Sigmoid colon (tissue), 7 donors: ENCODE results near the gene BPTF. TPM values are rescaled to one million over a fixed set of nuclear protein-coding genes. Genes with fewer than 3 reads are reported as not detected.
"Not testable (repeated sequence)": the region's sequence is repeated elsewhere in the genome, so short reads cannot be mapped to it uniquely, and the experiment has no call there.

Experiments
- DNase-seq: peaks from one replicate; pipeline ENCODE4 v3.0.0-alpha.2; 2019
- H3K27ac ChIP-seq, 4 donors: fragments of 200-600 bp; sonication (generic); one replicate each; pipeline ENCODE4 v1.5.1; 2016 to 2019; ENCODE audit warnings: mild to moderate bottlenecking in 1 of 4
- H3K27me3 ChIP-seq, 3 donors: fragments of 200-600 bp; sonication (generic); one replicate each; pipeline ENCODE4 v1.5.1; 2019; ENCODE audit warnings: mild to moderate bottlenecking in 1 of 3
- H3K36me3 ChIP-seq, 4 donors: fragments of 200-600 bp; sonication (generic); one replicate each; pipeline ENCODE4 v1.5.1; 2016 to 2019
- H3K4me1 ChIP-seq, 4 donors: fragments of 200-600 bp; sonication (generic); one replicate each; pipeline ENCODE4 v1.5.1; 2017 to 2019
- H3K4me3 ChIP-seq, 4 donors: fragments of 200-600 bp; sonication (generic); one replicate each; pipeline ENCODE4 v1.5.1; 2017 to 2019; ENCODE audit warnings: mild to moderate bottlenecking in 2 of 4, moderate library complexity in 1 of 4
- H3K9me3 ChIP-seq, 4 donors: fragments of 200-600 bp in 3 of 4; sonication (generic) in 3 of 4; one replicate each; pipeline versions ENCODE4 v1.5.1 to v1.6.1; 2013 to 2019
- EP300 ChIP-seq, 4 donors: sonication (generic); formaldehyde crosslinking; IDR thresholded peaks; one replicate each; pipeline ENCODE4 v1.6.1; 2017; ENCODE audit warnings: antibody characterized with exemption in 4 of 4
- POLR2A ChIP-seq, 2 donors: fragments of 450-650 bp; IDR thresholded peaks; one replicate each; pipeline ENCODE4 v1.6.1; 2016; ENCODE audit warnings: antibody characterized with exemption in 2 of 2, mild to moderate bottlenecking in 2 of 2, moderate library complexity in 2 of 2
- POLR2AphosphoS5 ChIP-seq, 4 donors: sonication (generic); formaldehyde crosslinking; IDR thresholded peaks; one replicate each; pipeline ENCODE4 v1.6.1; 2017; ENCODE audit warnings: antibody characterized with exemption in 4 of 4
- WGBS, 2 donors: extraction: QIAGEN DNeasy Blood & Tissue Kit; methylation state at CpG; one replicate each; pipeline ENCODE4 v1.1.7; 2013; 5-methylcytosine and 5-hydroxymethylcytosine counted together
- intact Hi-C: fragments of 100-400 bp; cut with DNase I; formaldehyde crosslinking; loops from one replicate; pipeline ENCODE4 v1.15.1; 2023
- polyA plus RNA-seq, 3 donors: library from polyadenylated mRNA; stranded (reverse); fragments of 200-250 nt; gene quantifications; one replicate each; pipeline ENCODE4 v1.2.3, GENCODE V29; 2013
- total RNA-seq, 4 donors: library from RNA; depleted of rRNA; stranded (reverse); fragments of >200 nt; gene quantifications; one replicate each; pipeline ENCODE4 v1.1.0, GENCODE V29; 2016
- TF ChIP-seq, protein P1 (sequence below), 4 experiments: fragments of 450-650 bp in 3 of 4; fragments of 200-600 bp in 1 of 4; IDR thresholded peaks; one replicate each; pipeline ENCODE4 v1.5.1; 2016 to 2019; ENCODE audit warnings: antibody characterized with exemption in 4 of 4, mild to moderate bottlenecking in 3 of 4, moderate library complexity in 2 of 4
- donor health status: healthy with polysubstance abuse.
- donor health status: Bipolar disorder and iron deficiency.
- donor health status: healthy.

The BPTF gene
- total and polyA plus RNA-seq, 7 donors: 8.4 to 91.1 (median 64.6) TPM

DNA sequence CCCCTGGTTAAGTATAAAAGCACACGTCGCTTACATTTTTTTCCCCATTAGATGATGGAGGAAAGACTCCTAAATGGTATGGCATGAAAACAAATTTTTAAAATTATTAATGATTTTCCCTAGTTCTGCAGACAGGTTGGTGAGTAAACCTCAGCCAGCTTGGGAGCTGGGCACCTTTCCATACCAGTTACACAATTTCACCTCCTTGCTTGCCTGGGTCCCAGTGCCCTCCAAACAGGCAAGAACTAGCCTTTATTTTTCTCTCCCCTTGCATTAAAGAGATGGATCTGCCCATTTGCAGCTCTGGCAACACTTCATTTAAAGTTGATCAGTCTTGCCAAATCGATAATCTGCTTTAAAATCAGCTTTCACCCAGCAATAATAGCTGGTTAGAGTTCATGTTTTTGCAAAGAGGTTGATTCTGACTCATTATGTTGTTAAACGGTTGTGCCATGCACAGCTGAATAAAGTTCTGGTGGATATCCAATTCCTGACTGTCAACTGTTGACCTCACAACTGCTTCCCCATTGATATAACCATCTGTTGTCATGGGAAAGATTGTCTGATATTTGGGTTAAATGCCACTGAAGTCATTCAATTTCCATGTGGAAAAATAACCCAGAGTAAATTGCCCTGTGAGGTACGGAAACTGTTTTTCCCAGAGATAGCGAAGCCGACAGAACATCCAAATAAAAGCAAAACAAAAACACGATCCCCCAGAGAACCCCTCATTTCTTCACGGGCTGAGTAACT, 169.7 kb downstream of the BPTF start:
- H3K4me3 ChIP-seq: peak overlapping the region; percentile 37 to 68 (median 60)
- peak overlapping the region; percentile 94 to 96 (median 96) for H3K27ac ChIP-seq
- intact Hi-C loops: loop anchor here (5.0 to 10.0 kb wide), 2 partner anchors 42 to 1330 kb away; partner anchors contain the start of genes ABCA5 and KPNA2
- peak in 2 of 4 donors; percentile 25 to 31 for TF ChIP-seq POLR2AphosphoS5 (IDR thresholded peaks at IDR 0.05)
- TF ChIP-seq POLR2A (IDR thresholded peaks at IDR 0.05): no peak
- TF ChIP-seq, protein P1, sequence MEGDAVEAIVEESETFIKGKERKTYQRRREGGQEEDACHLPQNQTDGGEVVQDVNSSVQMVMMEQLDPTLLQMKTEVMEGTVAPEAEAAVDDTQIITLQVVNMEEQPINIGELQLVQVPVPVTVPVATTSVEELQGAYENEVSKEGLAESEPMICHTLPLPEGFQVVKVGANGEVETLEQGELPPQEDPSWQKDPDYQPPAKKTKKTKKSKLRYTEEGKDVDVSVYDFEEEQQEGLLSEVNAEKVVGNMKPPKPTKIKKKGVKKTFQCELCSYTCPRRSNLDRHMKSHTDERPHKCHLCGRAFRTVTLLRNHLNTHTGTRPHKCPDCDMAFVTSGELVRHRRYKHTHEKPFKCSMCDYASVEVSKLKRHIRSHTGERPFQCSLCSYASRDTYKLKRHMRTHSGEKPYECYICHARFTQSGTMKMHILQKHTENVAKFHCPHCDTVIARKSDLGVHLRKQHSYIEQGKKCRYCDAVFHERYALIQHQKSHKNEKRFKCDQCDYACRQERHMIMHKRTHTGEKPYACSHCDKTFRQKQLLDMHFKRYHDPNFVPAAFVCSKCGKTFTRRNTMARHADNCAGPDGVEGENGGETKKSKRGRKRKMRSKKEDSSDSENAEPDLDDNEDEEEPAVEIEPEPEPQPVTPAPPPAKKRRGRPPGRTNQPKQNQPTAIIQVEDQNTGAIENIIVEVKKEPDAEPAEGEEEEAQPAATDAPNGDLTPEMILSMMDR (IDR thresholded peaks at IDR 0.05): no peak
- H3K27me3 ChIP-seq: no peaks in the 10 kb centered on the region
- no peak for DNase-seq
- peaks cover 0 to 33% (median 23%) of the 10 kb centered on the region in 4 donors for H3K4me1 ChIP-seq
- no peaks in the 10 kb centered on the region for H3K9me3 ChIP-seq
- H3K36me3 ChIP-seq: no peaks in the 10 kb centered on the region
- 19 to 26% methylated on average over 9 of the region's 9 CpGs for WGBS, 2 donors

DNA sequence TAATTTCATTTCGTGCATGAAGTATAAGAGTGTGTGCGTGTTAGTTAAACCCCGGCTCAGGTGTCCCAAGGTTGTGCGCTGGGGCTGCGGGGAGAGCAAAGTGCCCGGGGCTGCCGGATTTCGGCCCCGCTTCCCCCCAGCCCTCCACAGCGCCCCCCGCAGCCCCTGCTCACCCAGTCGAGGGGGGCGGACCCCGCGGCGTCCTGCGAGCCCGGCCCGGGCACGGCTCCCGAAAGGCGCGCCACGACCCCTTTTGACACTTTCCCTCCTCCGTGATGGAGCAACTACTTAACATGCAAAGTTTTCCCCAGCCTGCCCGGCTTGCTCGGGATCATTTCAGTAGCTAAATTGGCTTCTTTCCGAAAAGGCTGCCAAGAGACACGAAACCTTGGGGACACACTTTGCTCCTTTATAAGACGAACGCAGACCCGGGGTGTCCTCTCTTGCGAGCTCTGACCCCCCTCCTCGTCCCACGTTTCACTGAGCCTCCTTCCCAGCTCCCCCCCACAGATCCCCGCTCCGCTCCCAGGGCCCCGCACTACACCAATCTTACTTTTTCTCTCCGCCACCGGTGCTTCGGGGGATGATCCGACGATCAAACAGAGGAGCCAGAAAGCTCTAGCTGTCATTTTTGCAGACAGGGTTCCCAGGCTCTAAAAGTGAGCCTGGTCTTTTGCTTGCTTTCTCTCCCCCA, 170.4 kb downstream of the BPTF start:
- no peak for TF ChIP-seq POLR2A (IDR thresholded peaks at IDR 0.05)
- TF ChIP-seq EP300 (IDR thresholded peaks at IDR 0.05): no peak
- TF ChIP-seq, protein P1 (IDR thresholded peaks at IDR 0.05): no peak
- TF ChIP-seq POLR2AphosphoS5 (IDR thresholded peaks at IDR 0.05): no peak
- H3K27me3 ChIP-seq: no peaks in the 10 kb centered on the region
- peak; percentile 72 for DNase-seq
- no peaks in the 10 kb centered on the region for H3K36me3 ChIP-seq
- intact Hi-C loops: loop anchor here (10.0 kb wide), 1 partner anchor 1329 kb away; the partner anchor contains the start of gene ABCA5
- H3K4me1 ChIP-seq: peaks cover 0 to 33% (median 23%) of the 10 kb centered on the region in 4 donors
- peak overlapping the region; percentile 37 to 68 (median 60) for H3K4me3 ChIP-seq
- WGBS, 2 donors: 0 to 1% methylated on average over 43 of the region's 43 CpGs
- H3K9me3 ChIP-seq: no peaks in the 10 kb centered on the region
- H3K27ac ChIP-seq: peak overlapping the region; percentile 58 to 96 (median 96)

- not testable (repeated sequence) for H3K27me3 ChIP-seq, H3K36me3 ChIP-seq, DNase-seq, H3K9me3 ChIP-seq
- intact Hi-C loops: loop anchor here (10.0 kb wide), 1 partner anchor 1328 kb away; the partner anchor contains the start of gene ABCA5
- Histone ChIP-seq H3K4me1 (peaks cover 0 to 33% (median 23%) of the 10 kb centered on the region in 4 donors), H3K4me3 (peak within 1 kb of the TSS; percentile 37 to 68 (median 60)), H3K27ac (peak within 1 kb of the TSS; percentile 58 to 96 (median 96))
- WGBS, 2 donors: 29 to 31% methylated on average over 25 of the region's 25 CpGs
These were observed 171.2 kb downstream of the BPTF start, which contains the start of gene C17orf58 for GRCh38 chr17:67996301-67997171. TSS of gene C17orf58 (minus strand) at chr17:67996469. CDS start at chr17:67996198, 271 bp downstream.

- WGBS, 2 donors: 81 to 87% methylated on average over 2 of the region's 2 CpGs
- H3K36me3 ChIP-seq: no peaks in the 10 kb centered on the region
- no peak for DNase-seq
- TF ChIP-seq EP300 (IDR thresholded peaks at IDR 0.05): no peak
- TF ChIP-seq POLR2A (IDR thresholded peaks at IDR 0.05): no peak
- TF ChIP-seq, protein P1 (IDR thresholded peaks at IDR 0.05): no peak
- no peak for TF ChIP-seq POLR2AphosphoS5 (IDR thresholded peaks at IDR 0.05)
- no peak overlapping the region for H3K27ac ChIP-seq
- H3K9me3 ChIP-seq: no peaks in the 10 kb centered on the region
- H3K4me1 ChIP-seq: peaks cover 0 to 28% (median 16%) of the 10 kb centered on the region in 4 donors
- no peak overlapping the region for H3K4me3 ChIP-seq
- no peaks in the 10 kb centered on the region for H3K27me3 ChIP-seq
- intact Hi-C loops: loop anchor here (10.0 kb wide), 1 partner anchor 1326 kb away; the partner anchor contains the start of gene ABCA5
These were observed 173.2 kb downstream of the BPTF start for GRCh38 chr17:67998466-67998865.
